PFSK-1 (cell line): Measurements from ENCODE around the gene ELMO3.

ENCODE experiments used
- POLR2AphosphoS5 ChIP-seq: IDR thresholded peaks from 2 replicates; pipeline ENCODE4 v1.6.1; 2012; ENCODE audit warnings: low read depth, mild to moderate bottlenecking, control low read depth, low read length, moderate library complexity
- REST ChIP-seq, 2 experiments: IDR thresholded peaks; 2 replicates each; pipeline versions ENCODE4 v1.6.1 to v1.8.0; 2011 to 2012; ENCODE audit warnings: low read depth in 2 of 2, low read length in 2 of 2, control low read depth in 1 of 2, inconsistent platforms in 1 of 2, mild to moderate bottlenecking in 1 of 2, moderate library complexity in 1 of 2; ENCODE audit not compliant: insufficient read depth in 1 of 2
- TAF1 ChIP-seq: IDR thresholded peaks from 2 replicates; pipeline ENCODE4 v1.6.1; 2012; ENCODE audit warnings: low read length, control low read depth, borderline replicate concordance; ENCODE audit not compliant: insufficient read depth

GRCh38 chr16:67162506-67163163 lies 36.3 kb upstream of the ELMO3 start:
- TF ChIP-seq REST (IDR thresholded peaks at IDR 0.05; ENCODE audit: insufficient read depth in 1 of 2, low read depth in 2 of 2, low read length in 2 of 2) (no peak), TAF1 (no peak), POLR2AphosphoS5 (no peak)
